ENCODE data around the gene MANBA. TPM values are rescaled to one million over a fixed set of nuclear protein-coding genes. Genes with fewer than 3 reads are reported as not detected.

The MANBA gene
- total RNA-seq, 4 donors from 2014 or later = 6.4 to 41.5 (median 17.8) TPM

DNA sequence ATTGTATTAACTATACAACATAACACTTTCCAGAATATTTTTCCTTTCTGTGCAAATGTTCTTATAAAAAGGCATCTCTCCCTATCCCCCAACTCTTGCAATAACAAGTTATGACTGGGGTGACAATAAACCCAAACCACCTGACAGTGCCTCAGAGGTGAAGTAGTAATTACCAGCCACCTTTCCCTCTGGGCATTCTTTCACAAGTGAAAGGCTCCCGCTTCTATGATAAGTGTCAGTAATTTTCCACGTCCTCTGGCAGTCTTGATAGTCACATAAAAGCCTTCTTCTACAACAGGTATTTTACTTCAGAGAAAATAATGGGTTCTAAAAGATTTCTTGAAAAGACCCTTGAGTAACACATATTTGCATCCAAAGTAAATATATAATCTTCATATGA is 82.7 kb downstream of the MANBA start:
- Histone ChIP-seq H3K4me3 (no peak overlapping the region), H3K27me3 (no peaks in the 10 kb centered on the region), H3K27ac (no peak overlapping the region), H3K9me3 (no peaks in the 10 kb centered on the region), H3K4me1 (no peaks in the 10 kb centered on the region), H3K36me3 (no peaks in the 10 kb centered on the region)
- intact Hi-C loops (cut with DNase I; ENCODE audit: low total_unique reads) = no loop called here
- no peak for DNase-seq
- TF ChIP-seq, protein P1, sequence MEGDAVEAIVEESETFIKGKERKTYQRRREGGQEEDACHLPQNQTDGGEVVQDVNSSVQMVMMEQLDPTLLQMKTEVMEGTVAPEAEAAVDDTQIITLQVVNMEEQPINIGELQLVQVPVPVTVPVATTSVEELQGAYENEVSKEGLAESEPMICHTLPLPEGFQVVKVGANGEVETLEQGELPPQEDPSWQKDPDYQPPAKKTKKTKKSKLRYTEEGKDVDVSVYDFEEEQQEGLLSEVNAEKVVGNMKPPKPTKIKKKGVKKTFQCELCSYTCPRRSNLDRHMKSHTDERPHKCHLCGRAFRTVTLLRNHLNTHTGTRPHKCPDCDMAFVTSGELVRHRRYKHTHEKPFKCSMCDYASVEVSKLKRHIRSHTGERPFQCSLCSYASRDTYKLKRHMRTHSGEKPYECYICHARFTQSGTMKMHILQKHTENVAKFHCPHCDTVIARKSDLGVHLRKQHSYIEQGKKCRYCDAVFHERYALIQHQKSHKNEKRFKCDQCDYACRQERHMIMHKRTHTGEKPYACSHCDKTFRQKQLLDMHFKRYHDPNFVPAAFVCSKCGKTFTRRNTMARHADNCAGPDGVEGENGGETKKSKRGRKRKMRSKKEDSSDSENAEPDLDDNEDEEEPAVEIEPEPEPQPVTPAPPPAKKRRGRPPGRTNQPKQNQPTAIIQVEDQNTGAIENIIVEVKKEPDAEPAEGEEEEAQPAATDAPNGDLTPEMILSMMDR (IDR thresholded peaks at IDR 0.05) = no peak
- TF ChIP-seq POLR2A (IDR thresholded peaks at IDR 0.05) = no peak

- Histone ChIP-seq H3K4me3 (no peak overlapping the region), H3K27me3 (no peaks in the 10 kb centered on the region), H3K36me3 (no peaks in the 10 kb centered on the region), H3K27ac (no peak overlapping the region), H3K4me1 (no peaks in the 10 kb centered on the region), H3K9me3 (no peaks in the 10 kb centered on the region)
- TF ChIP-seq, protein P1 (IDR thresholded peaks at IDR 0.05) = no peak
- TF ChIP-seq POLR2A (IDR thresholded peaks at IDR 0.05) = no peak
- intact Hi-C loops (cut with DNase I; ENCODE audit: low total_unique reads) = no loop called here
- DNase-seq = no peak
Measured at GRCh38 chr4:102675141-102675540, 85.6 kb downstream of the MANBA start.

GRCh38 chr4:102667001-102667400 is 93.8 kb downstream of the MANBA start:
- Histone ChIP-seq H3K27me3 (no peaks in the 10 kb centered on the region), H3K4me1 (no peaks in the 10 kb centered on the region), H3K9me3 (no peaks in the 10 kb centered on the region), H3K27ac (no peak overlapping the region), H3K4me3 (no peak overlapping the region), H3K36me3 (no peaks in the 10 kb centered on the region)
- DNase-seq = no peak
- no peak for TF ChIP-seq POLR2A (IDR thresholded peaks at IDR 0.05)
- TF ChIP-seq, protein P1 (IDR thresholded peaks at IDR 0.05) = no peak
- intact Hi-C loops (cut with DNase I; ENCODE audit: low total_unique reads) = no loop called here

DNA sequence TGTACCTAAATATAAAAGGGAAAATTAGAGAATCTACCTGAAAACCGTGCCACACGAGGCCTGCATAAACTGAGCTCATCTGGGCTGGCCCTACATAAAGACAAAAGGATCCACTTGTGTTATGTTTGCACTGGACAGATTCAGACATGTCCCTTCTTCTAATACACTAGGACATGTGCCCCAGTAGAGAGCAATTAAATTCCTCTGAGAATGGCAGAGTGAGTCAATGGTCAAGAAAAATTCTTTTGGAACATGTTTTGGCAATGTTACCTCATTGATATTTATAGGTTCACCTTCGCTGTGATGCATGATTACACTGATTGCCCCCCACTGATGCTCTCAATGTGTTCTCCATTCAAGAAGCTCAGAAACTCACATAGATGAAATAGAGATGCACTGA is 95.2 kb downstream of the MANBA start:
- Histone ChIP-seq H3K4me1 (no peaks in the 10 kb centered on the region), H3K27ac (no peak overlapping the region), H3K27me3 (no peaks in the 10 kb centered on the region), H3K36me3 (no peaks in the 10 kb centered on the region), H3K4me3 (no peak overlapping the region), H3K9me3 (no peaks in the 10 kb centered on the region)
- intact Hi-C loops (cut with DNase I; ENCODE audit: low total_unique reads) = no loop called here
- DNase-seq = no peak
- TF ChIP-seq POLR2A (IDR thresholded peaks at IDR 0.05) = no peak
- TF ChIP-seq, protein P1 (IDR thresholded peaks at IDR 0.05) = no peak

DNA sequence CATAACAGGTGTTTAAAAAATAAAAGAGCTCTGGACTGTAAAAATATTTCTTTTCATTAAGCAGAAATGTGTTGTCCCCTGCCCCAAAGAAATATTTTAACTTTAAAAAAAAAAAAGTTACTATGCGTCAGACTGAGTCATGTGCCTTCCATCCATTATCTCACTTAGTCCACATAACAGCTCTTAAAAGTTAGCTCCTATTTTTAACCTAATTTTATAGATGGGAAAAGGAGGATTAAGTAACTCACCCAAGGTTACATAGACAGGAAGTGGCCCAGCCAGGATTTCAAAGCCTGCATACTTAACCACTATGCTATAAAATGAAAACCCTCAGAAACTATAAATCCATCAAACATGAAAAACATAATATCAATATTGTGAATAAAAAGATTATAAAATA is 97.7 kb downstream of the MANBA start:
- Histone ChIP-seq H3K4me1 (no peaks in the 10 kb centered on the region), H3K4me3 (no peak overlapping the region), H3K9me3 (no peaks in the 10 kb centered on the region), H3K27ac (no peak overlapping the region), H3K27me3 (no peaks in the 10 kb centered on the region), H3K36me3 (no peaks in the 10 kb centered on the region)
- intact Hi-C loops (cut with DNase I; ENCODE audit: low total_unique reads) = no loop called here
- TF ChIP-seq POLR2A (IDR thresholded peaks at IDR 0.05) = no peak
- TF ChIP-seq, protein P1 (IDR thresholded peaks at IDR 0.05) = no peak
- DNase-seq = no peak

Data from uterus (tissue), 4 donors.